Adrenal gland (tissue), 12 donors: ENCODE data around the gene NOS1. TPM values are rescaled to one million over a fixed set of nuclear protein-coding genes. Genes with fewer than 3 reads are reported as not detected.

Experiments used
- DNase-seq, 7 donors: peaks; one replicate each; pipeline ENCODE4 v3.0.0-alpha.2; 2019 to 2020
- H3K27ac ChIP-seq, 5 donors: fragments of 200-600 bp; sonication (generic) in 4 of 5; 1 replicate in 3 of 5; 2 replicates in 2 of 5; pipeline versions ENCODE4 v1.5.1 to v1.8.0; 2016 to 2020; ENCODE audit warnings: mild to moderate bottlenecking in 1 of 5
- H3K27me3 ChIP-seq: fragments of 200-600 bp; 2 replicates; pipeline ENCODE4 v1.8.0; 2021
- H3K36me3 ChIP-seq, 2 donors: fragments of 200-600 bp; replicated peaks in 1 of 2; 1 replicate in 1 of 2; 2 replicates in 1 of 2; pipeline versions ENCODE4 v1.5.1 to v1.8.0; 2018 to 2022
- H3K4me1 ChIP-seq, 2 donors: fragments of 200-600 bp; replicated peaks in 1 of 2; 1 replicate in 1 of 2; 2 replicates in 1 of 2; pipeline versions ENCODE4 v1.5.1 to v1.8.0; 2018 to 2021
- H3K4me3 ChIP-seq, 4 donors: fragments of 200-600 bp; sonication (generic) in 3 of 4; one replicate each; pipeline ENCODE4 v1.5.1; 2016 to 2018
- H3K9me3 ChIP-seq, 3 donors: fragments of 200-600 bp; sonication (generic) in 1 of 3; replicated peaks in 1 of 3; 1 replicate in 2 of 3; 2 replicates in 1 of 3; pipeline versions ENCODE4 v1.5.1 to v1.8.0; 2016 to 2021
- POLR2A ChIP-seq, 2 donors: fragments of 450-650 bp; IDR thresholded peaks; one replicate each; pipeline ENCODE4 v1.6.1; 2017; ENCODE audit warnings: antibody characterized with exemption in 2 of 2, mild to moderate bottlenecking in 2 of 2, moderate library complexity in 1 of 2
- WGBS, 4 donors: extraction: QIAGEN DNeasy Blood & Tissue Kit in 2 of 4; methylation state at CpG; one replicate each; pipeline versions ENCODE4 v1.1.5 to v1.1.7; 2013 to 2017; 5-methylcytosine and 5-hydroxymethylcytosine counted together
- intact Hi-C, 2 donors: fragments of 100-400 bp; cut with DNase I; formaldehyde crosslinking; loops; one replicate each; pipeline versions ENCODE4 v1.14.1 to v1.15.0; 2022 to 2023
- polyA plus RNA-seq, 3 donors: library from polyadenylated mRNA; stranded (reverse); fragments of 200-250 nt in 2 of 3; fragments of 350-450 nt in 1 of 3; fragmentation: Illumina TruSeq in 1 of 3; extraction: RNeasy Lipid Tissue Mini Kit (QIAGEN cat#74804) in 1 of 3; gene quantifications; one replicate each; pipeline ENCODE4 v1.2.3, GENCODE V29; 2013 to 2014
- total RNA-seq, 9 donors: library from RNA; depleted of rRNA in 4 of 9; stranded (reverse); fragments of >200 nt in 4 of 9; fragments of 120-200 nt in 1 of 9; fragmentation: NEBNext Ultra II Directional in 1 of 9; extraction: Animal tissue kit (Norgen Biotek cat#: 25700) in 1 of 9; gene quantifications; one replicate each; pipeline versions ENCODE4 v1.1.0 to v1.2.4, GENCODE V29; 2013 to 2023
- TF ChIP-seq, protein P1 (sequence below), 6 experiments: fragments of 450-650 bp in 4 of 6; fragments of 200-600 bp in 2 of 6; sonication (generic) in 1 of 6; IDR thresholded peaks; 1 replicate in 5 of 6; 2 replicates in 1 of 6; pipeline versions ENCODE4 v1.5.1 to v1.8.0; 2016 to 2021; ENCODE audit warnings: antibody characterized with exemption in 6 of 6, mild to moderate bottlenecking in 2 of 6, moderate library complexity in 1 of 6
- donor health status: healthy with polysubstance abuse.
- donor health status: Bipolar disorder and iron deficiency.
- donor health status: DM: yes; HTN: yes; CAD: no.
- donor health status: DM: no; HTN: no; CAD: no.
- donor health status: DM: no; HTN: no; CAD: no.
- donor health status: DM: yes; HTN: yes; CAD: no.

Gene NOS1
- total and polyA plus RNA-seq, 12 donors: under 0.01 to 0.26 (median 0.07) TPM; not detected in 2

DNA sequence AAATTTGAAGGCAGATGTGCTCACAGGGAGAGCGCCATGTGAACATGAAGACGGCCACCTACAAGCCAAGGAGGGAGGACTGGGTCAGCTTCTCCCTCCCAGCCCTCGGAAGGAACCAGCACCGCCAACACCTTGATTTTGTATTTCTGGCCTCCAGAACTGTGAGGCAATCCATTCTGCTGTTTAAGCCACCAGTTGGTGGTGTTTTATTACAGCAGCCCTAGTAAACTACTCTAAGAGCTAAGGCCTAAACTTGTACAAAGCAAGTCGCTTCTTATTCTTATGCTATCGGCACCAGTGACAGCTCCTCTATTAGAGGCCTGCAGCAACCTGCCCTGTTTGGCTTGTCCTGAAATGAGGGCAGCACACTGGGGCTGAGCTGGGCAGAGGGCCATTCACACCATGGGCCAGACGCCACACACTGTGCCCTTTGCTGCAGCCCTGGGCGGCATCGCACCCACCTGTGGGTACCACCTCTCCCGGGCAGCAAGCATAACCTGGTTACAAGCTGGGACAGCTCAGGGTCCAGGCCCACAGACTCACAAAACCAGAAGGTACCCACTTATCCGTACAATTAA lies 62.7 kb downstream of the NOS1 start:
- intact Hi-C loops: no loop called here
- Histone ChIP-seq H3K36me3 (no peaks in the 10 kb centered on the region), H3K27me3 (no peaks in the 10 kb centered on the region), H3K4me1 (no peaks in the 10 kb centered on the region), H3K27ac (no peak overlapping the region), H3K4me3 (no peak overlapping the region), H3K9me3 (no peaks in the 10 kb centered on the region)
- no peak for DNase-seq
- no peak for TF ChIP-seq POLR2A (IDR thresholded peaks at IDR 0.05)
- TF ChIP-seq, protein P1, sequence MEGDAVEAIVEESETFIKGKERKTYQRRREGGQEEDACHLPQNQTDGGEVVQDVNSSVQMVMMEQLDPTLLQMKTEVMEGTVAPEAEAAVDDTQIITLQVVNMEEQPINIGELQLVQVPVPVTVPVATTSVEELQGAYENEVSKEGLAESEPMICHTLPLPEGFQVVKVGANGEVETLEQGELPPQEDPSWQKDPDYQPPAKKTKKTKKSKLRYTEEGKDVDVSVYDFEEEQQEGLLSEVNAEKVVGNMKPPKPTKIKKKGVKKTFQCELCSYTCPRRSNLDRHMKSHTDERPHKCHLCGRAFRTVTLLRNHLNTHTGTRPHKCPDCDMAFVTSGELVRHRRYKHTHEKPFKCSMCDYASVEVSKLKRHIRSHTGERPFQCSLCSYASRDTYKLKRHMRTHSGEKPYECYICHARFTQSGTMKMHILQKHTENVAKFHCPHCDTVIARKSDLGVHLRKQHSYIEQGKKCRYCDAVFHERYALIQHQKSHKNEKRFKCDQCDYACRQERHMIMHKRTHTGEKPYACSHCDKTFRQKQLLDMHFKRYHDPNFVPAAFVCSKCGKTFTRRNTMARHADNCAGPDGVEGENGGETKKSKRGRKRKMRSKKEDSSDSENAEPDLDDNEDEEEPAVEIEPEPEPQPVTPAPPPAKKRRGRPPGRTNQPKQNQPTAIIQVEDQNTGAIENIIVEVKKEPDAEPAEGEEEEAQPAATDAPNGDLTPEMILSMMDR (IDR thresholded peaks at IDR 0.05): no peak
- 79 to 96% (median 90%) methylated on average over 8 to 11 of the region's 11 CpGs for WGBS, 4 donors

DNA sequence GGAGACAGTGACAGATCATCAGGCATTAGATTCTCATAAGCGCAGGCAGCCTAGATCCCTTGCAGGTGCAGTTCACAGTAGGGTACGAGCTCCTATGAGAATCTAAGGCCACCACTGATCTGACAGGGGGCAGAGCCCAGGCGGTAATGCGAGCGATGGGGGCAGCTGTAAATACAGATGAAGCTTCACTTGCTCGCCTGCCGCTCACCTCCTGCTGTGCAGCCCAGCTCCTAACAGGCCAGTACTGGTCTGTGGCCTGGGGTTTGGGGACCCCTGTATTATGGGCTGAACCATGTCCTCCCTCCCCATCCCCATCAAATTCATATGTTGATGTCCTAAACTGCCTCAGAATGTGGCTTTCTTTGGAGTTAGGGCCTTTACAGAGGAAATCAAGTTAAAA lies 63.2 kb downstream of the NOS1 start:
- H3K27me3 ChIP-seq: no peaks in the 10 kb centered on the region
- no peak for DNase-seq
- 91 to 98% (median 95%) methylated on average over 7 of the region's 7 CpGs for WGBS, 4 donors
- no peaks in the 10 kb centered on the region for H3K36me3 ChIP-seq
- H3K9me3 ChIP-seq: no peaks in the 10 kb centered on the region
- TF ChIP-seq, protein P1 (IDR thresholded peaks at IDR 0.05): no peak
- TF ChIP-seq POLR2A (IDR thresholded peaks at IDR 0.05): no peak
- intact Hi-C loops: no loop called here
- no peak overlapping the region for H3K27ac ChIP-seq
- H3K4me3 ChIP-seq: no peak overlapping the region
- no peaks in the 10 kb centered on the region for H3K4me1 ChIP-seq

DNA sequence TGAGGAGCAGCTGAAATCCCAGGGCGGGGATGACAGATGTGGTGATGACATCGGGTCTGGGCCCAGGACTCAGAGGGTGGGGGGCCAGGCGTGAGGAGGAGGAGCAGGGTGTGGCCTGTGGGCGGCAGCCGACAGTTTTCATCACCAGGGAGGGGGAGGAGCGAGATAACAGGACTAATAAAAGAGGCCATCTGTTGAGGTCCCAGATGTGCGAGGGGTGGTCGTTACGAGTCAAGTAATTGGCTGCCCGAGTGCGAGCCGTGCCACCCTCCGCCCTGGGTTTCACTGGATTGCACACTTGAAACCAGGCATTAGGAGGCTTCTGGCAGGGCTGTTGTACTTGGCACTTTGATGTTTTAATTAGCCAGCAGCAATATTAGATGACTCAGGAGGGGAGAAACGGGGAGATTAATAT lies 67.2 kb downstream of the NOS1 start:
- 14 to 22% (median 15%) methylated on average over 14 of the region's 14 CpGs for WGBS, 4 donors
- no peak for DNase-seq
- H3K9me3 ChIP-seq: no peaks in the 10 kb centered on the region
- no peak overlapping the region for H3K4me3 ChIP-seq
- TF ChIP-seq, protein P1 (IDR thresholded peaks at IDR 0.05): no peak
- TF ChIP-seq POLR2A (IDR thresholded peaks at IDR 0.05): no peak
- no peak overlapping the region for H3K27ac ChIP-seq
- no peaks in the 10 kb centered on the region for H3K36me3 ChIP-seq
- H3K4me1 ChIP-seq: no peaks in the 10 kb centered on the region
- intact Hi-C loops: no loop called here
- H3K27me3 ChIP-seq: peaks cover 4% of the 10 kb centered on the region

DNA sequence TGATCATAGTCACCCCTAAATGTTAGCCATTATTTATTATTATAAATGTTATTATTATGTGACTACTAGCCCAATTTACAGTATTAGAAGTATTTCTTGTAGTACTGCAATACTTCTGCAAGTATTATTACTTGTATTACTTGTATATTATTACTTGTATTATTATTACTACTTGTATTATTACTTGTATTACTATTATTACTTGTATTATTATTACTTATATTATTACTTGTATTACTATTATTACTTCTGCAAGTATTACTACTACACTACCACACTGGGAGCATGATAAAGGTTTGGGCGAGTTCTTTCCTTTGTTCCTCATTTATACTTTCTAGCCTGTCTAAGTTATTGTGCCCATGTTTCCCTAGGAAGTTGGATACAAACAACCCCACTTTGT lies 67.9 kb downstream of the NOS1 start:
- H3K36me3 ChIP-seq: no peaks in the 10 kb centered on the region
- intact Hi-C loops: no loop called here
- WGBS, 4 donors: 27 to 81% (median 56%) methylated on average over 1 of the region's 1 CpG
- no peak overlapping the region for H3K4me3 ChIP-seq
- H3K4me1 ChIP-seq: no peaks in the 10 kb centered on the region
- no peak for TF ChIP-seq POLR2A (IDR thresholded peaks at IDR 0.05)
- TF ChIP-seq, protein P1 (IDR thresholded peaks at IDR 0.05): no peak
- H3K27me3 ChIP-seq: peaks cover 4% of the 10 kb centered on the region
- H3K9me3 ChIP-seq: no peaks in the 10 kb centered on the region
- DNase-seq: no peak
- H3K27ac ChIP-seq: no peak overlapping the region
